GM13977 (cell line): Measurements from ENCODE around the gene NELL1.

Experiments
- DNase-seq: peaks from one replicate; pipeline ENCODE4 v3.0.0; 2012; ENCODE audit warnings: low spot score
- CTCF ChIP-seq: IDR thresholded peaks from 2 replicates; pipeline ENCODE4 v1.5.1; 2012; ENCODE audit warnings: mild to moderate bottlenecking, control low read depth; ENCODE audit not compliant: insufficient read depth; ENCODE audit errors: extremely low read depth, missing control alignments
- in situ Hi-C: fragments of 300-500 bp; cut with MboI; formaldehyde crosslinking; loops from one replicate; pipeline ENCODE4 v1.12.0; 2022; ENCODE audit warnings: low sequenced_read_pairs, low pct_unique_long_range_greater_than_20kb, mixed read lengths, inconsistent platforms; ENCODE audit not compliant: unreplicated experiment

The NELL1 gene

GRCh38 chr11:21480240-21480639 lies 810.9 kb downstream of the NELL1 start:
- no peak for TF ChIP-seq CTCF
- no peak for DNase-seq
- in situ Hi-C loops, result no loop called here

GRCh38 chr11:21481255-21481654 lies 811.9 kb downstream of the NELL1 start:
- no peak for TF ChIP-seq CTCF
- in situ Hi-C loops, result no loop called here
- DNase-seq, result no peak

GRCh38 chr11:21484039-21484438 lies 814.7 kb downstream of the NELL1 start:
- no peak for TF ChIP-seq CTCF
- in situ Hi-C loops, result no loop called here

GRCh38 chr11:21485006-21485405 lies 815.6 kb downstream of the NELL1 start:
- no peak for DNase-seq
- no peak for TF ChIP-seq CTCF
- in situ Hi-C loops, result no loop called here

More at GRCh38 chr11:21484039-21484438, 814.7 kb downstream of the NELL1 start:
- no peak for DNase-seq

- in situ Hi-C loops, result no loop called here
Observed at GRCh38 chr11:21485426-21485825, 816.0 kb downstream of the NELL1 start.

GRCh38 chr11:21489416-21490115 lies 820.2 kb downstream of the NELL1 start:
- no peak for DNase-seq
- TF ChIP-seq CTCF, result no peak
- in situ Hi-C loops, result no loop called here

More at GRCh38 chr11:21485426-21485825, 816.0 kb downstream of the NELL1 start:
- no peak for DNase-seq
- no peak for TF ChIP-seq CTCF
